Hypothalamus (tissue), 51 donors: ENCODE measurements around the gene TNC.
"Not testable (repeated sequence)": the region's sequence is repeated elsewhere in the genome, so short reads cannot be mapped to it uniquely, and the experiment has no call there.

Experiments
- DNase-seq, 51 donors: peaks; one replicate each; lab custom pipeline; 2025; lab: John Stamatoyannopoulos, UW

TNC gene

DNA sequence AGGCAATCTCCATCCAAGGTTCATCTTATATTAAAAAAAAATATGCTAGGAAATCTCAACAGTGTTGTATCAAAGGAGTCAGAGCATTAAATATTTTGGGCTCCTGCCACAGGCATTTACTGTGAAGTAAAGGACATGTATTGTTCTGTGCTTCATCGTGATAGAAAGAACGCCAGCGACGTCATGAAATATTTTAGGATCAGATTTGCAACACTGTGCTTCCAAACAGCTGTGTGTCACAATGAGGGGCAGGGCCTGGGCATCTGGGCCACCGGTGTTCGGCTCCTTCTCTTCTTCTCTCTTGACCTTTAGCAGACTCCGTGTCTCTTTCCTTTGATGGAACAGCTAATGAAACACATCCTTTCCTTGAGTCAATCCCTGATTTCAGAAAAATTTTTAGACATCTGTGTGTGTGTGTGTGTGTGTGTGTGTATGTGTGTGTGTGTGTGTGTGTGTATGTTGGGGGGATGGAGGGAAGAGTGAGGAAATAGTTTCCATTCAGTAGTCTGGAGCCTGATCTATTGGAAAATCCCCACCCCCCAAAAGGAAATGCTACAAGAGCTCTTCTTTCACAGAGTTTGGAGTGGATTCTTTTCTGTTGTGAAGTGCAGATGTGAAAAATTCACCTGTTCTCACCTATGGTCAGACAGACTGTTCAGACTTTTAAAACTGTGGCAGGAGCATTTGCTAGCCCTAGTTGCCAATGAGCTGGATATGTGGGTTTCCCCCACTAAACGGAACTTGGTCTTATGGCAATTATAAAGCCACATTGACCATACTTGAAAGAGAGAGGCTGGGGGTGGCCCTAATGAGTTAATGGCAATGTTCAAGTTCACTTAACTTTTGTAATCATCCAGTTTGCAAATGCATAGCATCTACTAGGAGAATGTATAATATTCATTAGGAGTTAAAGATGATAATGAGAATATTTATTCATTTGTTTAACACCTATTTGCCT is 18.1 kb upstream of the TNC start:
- no peak for DNase-seq

DNA sequence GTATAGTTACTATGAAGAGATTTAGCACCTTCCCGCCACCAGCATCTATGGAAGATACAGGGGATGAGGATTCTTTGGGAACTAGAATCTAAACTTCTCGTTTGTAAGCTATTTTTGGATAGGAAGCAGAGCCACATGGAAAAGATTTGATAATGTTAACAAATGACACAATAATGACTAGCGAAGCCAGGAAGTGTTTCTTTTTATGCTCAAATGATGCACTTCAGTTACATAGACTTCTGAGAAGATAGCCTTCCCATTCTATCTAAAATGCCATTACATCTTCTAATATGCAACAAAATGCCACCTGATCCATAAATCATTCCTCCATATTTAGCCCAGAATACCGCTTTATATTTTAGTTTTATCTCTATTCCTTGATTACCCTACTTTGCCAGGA is 17.0 kb upstream of the TNC start:
- no peak for DNase-seq

DNA sequence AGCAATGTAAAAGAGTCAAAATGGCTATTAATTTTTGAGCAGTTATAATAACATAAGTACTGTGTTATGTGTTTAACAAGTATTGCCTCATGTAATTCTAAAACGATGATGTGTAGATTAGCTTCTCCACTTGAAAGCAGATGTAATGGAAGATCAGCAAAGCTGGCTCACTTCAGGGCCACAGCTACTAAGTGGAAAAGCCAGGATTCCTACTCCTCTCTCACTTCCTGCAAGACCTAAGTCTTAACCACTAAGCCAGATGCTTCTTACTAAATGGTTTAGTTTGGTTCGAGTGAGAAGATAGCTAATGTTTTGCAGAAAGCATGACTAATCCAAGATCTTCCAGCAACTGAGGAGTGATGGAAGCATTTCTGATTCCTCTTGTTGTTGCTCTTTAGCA is 15.7 kb upstream of the TNC start:
- no peak for DNase-seq

DNA sequence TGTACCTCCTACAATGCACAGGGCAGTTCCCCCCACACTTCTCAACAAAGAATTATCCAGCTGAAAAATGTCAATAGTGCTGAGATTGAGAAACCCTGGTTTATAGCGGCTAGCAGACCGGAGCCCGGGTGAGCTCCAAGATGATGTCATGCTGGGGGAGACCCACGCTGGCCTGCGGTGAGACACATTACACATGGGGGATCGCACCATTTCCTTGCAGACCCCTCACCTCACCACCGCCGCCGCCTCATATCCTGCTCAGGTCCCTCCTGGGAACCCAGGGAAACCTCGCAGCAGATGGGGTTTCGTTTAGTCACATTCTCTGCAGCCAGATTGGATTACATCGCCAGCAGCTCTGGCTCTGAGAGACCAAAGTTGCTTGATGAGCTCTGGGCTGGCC is 14.7 kb upstream of the TNC start:
- no peak for DNase-seq

DNA sequence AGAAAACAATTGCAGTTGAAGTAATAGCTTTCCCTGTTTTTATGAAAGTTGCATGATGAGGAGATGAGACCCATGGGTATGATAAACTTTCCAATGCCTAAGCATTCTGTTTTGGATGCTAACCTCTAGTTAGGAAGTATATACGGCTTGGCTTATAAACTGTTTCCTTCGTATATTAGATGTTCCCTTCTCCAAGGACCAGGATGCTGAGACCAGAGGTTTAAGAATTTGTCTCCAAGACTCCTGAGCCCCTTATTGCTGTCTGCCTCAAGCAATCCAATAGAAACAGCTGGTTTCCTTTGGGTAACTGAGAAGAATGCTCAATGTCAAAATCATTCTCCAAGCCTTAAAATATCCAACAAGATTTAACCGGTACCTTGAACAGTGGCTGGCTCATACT is 12.2 kb upstream of the TNC start:
- no peak for DNase-seq

DNA sequence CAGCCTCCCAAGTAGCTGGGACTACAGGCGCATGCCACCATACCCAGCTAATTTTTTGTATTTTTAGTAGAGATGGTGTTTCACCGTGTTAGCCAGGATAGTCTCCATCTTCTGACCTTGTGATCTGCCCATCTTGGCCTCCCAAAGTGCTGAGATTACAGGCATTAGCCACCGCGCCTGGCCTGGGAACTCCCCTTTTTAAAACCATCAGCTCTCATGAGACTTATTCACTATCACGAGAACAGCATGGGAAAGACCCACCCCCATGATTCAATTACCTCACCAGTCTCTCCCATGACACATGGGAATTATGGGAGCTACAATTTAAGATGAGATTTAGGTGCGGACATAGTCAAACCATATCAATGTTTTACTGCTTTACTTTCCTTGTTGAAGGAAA is 10.8 kb upstream of the TNC start:
- DNase-seq = not testable (repeated sequence)

DNA sequence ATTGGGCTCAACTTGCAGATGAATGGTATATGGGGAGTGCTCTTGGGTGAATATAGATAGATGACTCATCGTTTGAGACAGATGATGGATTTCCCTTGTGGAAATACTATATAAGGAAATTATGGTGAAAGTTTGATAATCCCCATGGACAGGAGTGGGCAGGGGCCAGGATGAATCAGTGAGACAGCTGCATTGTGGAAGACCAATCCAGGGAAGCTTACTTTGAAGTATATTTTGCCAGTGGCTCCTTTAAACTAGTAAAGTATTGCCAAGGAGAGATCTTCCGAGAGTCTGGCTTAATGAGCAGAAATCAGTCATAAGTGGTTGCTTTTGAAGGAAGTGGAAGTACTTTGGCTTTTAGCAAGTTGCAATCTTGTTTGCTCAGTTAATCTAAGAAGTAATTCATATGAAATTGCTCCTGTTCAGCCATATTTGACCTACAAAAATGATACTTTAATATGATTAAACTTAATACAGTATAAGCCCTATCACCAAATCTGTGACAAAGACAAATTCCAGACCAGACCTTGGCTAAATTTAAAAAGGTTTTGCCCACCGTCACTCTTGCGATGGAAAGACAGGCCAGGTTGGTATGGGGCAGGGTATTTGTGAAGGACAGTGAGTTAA is 9.3 kb upstream of the TNC start:
- DNase-seq = no peak

DNA sequence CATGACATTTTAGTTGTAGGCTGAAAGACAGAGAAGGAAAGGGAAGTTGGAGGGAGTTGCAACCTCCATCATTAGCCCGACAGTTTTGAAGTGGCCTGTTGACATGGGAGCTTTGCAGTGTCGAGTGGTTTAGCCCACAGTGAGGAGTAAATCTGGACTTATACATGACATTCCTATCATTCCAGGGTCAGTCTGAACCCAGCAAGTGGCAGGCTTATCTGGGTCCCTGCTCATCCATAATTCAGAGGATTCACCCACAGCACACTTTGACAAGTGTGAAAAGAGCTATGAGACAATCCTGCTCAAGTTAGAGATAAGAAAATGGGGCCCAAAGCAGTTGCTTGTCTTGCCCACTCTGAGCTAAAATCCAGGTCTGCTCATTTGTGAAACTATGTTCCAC is 8.4 kb upstream of the TNC start:
- DNase-seq = no peak

DNA sequence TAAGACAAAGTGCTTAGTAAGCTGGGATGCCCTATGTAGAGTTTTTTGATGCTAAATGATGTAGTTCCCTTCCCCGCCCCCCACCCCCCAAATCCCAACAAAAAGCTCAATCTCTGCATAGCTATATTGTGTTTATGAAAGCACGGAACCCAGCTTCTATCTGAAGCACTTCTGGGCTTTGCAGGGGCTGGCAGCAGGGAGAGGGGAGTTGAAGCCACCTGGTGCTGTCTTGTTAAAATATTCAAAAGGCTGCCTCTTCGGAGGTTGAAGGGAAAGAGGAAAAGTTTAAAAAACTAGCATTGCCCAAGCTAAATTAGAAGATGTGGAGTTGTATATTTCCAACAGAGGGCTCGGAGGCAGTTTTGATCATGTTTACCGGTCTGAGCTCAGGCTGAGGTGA is 5.0 kb upstream of the TNC start:
- DNase-seq = no peak

DNA sequence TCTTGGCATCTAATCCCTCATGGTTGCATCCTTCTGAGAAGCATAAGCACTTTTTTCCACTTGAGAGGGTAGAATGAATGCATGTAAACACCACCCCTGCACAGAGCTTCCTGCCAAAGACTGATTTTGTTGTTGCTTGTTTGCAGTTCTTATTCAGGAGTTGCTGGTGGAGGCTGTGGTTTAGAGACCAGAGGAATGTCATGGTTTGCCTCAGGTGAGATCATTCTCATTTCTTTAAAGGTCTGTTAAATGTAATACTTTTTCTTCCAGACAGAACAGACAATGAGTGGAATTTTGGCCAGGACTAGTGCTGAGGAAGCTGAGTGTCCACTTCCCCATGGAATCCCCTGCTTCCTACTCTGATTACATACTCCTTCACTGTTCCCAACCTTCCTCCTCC is 3.2 kb upstream of the TNC start:
- no peak for DNase-seq

DNA sequence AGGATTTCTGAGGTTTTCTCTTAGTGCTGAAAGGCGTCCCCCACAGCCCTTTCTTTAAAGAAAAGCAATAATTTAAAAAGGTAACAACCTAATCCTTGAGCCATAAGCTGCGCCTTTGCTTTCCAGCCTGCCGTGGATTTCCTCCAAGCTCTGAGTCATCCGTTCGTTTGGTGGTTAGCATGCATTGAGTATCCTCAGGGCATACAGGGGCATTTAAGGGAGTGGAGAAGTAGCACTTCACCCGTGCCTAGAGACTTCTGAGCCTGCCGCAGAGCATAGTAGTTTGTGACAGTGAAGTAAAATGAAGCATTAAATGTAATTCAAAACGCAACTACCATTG is 892 bp upstream of the TNC start:
- DNase-seq = peak in 23 of 51 donors; percentile 2 to 68 (median 26)

DNA sequence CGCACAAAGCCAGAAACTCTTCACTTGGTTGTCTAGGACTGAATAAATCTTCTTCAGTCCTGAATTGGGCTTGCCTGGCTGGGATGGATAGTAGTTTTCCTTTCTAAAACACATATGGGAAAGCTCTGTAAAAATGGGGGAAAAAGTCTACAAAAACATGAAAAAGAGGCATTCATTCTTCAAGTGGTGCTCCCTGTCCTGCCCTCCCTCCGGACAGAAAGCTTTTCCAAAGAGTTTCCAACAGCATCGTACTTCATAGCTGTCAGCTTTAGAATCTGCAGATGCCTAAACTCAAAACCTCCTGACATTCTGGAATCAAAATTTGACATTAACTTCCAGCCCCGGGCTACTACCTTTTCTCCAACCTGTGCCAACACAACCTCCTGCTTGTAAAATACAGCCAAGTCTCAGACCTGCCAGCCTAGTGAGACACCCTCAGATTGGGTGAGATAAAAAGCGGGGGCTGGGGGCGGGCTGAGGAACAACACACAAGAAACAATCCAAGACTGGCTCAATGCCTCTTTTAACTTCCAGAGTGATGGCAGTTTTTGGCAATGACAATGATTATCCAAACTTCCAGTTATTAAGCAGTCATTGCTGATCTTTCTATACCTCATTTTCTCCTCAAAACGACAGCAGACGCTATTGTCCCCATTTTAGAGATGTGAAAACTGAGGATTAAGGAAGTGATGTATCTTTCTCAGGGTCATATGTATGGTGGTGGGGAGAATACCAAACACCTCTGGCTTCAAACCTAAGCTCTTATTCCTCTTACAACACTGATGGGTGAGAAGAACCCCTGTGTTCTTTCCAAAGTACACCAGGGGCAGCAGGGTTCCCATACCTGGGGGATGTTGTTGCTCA is 1.3 kb downstream of the TNC start:
- DNase-seq = no peak

DNA sequence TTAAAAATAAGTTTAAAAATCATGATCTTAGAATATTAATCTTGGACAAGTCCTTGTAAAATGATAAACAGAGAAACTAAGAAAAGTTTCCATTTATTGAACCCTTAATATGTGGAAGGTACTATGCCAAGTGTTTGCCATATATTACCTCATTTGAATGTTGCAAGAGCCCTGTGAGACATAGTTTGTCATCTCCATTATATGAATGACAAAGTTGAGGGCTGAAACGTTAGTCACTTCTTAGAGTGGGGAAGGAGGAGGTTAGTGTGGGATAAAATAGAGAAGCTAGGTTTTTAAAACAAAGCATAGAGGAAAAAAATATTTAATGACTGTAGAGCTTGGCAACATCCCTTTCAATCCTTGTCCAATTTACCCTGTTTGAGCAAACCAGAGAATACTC is 2.0 kb downstream of the TNC start:
- DNase-seq = no peak

DNA sequence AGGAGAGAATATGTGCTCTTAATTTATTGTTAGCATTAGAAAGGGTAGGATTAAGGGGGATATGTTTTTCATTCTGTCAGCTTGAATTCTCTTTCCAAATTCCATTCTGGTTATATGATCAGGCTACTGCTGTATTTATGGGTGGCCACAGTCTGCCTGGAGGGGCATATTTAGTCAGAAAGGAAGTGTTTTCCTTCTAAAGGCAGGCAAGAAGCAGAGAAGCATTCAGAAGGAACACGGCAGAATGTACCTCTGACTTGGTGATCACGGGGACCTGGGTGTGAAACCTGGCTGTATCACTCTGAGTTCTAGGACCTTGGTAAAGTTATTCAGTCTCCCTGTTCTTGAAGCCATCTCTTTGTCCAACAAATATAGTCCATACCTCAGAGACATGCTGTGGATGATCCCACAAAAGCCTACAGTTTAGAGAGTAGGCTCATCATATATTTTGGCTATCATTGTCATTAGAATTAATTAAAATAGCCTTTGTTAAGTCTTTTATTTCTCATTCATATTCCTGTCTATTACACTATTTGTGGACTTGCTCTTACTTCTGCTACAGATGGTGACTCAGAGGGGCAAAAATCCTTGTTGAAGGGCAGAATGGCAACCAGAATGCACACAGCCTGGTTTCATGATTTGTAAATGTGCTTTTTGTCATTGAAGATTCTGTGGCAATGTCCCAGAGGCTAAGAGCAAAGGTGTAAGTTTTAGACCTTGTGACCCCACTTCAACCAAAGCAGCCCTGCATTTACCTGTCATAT is 2.7 kb downstream of the TNC start:
- DNase-seq = no peak

DNA sequence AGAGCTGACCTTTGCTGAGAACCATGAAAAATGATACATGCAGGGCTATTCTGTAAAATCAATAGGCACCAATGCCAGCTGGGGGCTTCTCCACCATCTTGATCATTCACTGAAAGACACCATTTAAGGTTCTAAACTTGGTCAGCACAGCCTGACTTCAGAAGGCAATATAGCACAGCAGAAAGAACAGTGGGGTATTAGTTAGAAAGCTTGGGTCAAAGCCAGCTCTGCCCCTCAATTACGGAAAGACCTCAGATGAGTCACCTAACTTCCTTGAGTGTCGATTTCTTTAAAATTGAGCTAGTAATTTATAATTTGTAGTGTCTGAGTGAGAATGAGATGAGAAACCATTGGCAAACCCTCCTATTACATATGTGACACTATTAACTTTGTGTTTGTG is 3.4 kb downstream of the TNC start:
- DNase-seq = no peak

DNA sequence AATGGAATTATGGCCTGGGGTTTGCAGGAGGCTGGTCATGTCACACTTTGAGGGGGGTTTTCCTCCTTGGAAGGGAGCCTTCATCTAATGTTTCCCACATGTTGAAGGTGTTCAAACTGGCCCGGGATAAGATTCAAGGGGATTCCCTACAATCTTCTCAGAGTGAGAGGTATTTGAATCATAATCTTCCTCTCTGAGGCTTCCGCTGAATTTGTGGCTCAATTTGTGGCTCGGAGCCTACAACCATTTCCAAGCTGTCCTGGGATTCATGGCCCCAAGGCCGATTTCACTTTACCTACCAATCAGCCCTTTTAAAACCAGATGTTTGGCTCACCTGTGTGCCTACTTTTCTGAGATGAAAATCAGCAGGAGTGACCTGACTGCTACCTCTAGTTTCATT is 3.9 kb downstream of the TNC start:
- DNase-seq = no peak

DNA sequence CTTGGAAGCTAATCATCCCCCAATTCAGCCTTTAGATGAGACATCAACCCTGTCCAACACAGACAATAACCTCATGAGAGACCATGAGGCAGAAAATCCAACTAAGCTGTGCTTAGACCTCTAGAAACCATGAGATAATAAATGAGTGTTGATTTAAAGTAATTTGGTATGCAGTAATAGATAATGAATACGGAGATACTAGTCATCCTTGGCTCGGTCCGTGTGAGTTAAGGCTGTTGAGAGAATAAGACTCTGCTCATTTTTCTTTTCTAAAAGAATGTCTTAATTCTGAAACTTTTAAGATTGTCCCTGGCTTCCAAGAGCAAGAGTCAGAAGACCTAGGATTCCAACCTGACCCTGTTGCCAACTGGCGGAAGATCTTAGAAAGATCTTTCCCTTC is 6.1 kb downstream of the TNC start:
- no peak for DNase-seq

DNA sequence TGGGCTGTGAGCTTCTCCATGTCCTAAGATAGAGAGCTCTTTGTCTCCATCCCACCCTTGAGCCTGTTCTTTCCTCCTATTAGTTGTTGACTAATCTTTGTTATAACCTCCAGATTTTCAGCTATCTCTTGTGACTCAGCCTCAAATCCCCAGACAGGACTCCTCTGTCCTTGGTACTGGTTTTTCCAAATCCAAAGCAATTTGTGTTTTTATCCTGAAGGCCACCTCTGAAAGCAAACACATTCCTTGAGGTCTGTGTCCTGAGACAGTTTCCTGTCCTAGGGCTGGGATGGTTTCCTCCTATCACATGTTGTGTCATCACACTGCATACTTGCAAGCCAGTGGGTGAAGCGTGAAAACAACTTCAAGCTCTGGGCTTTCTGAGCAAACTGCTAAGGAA is 8.5 kb downstream of the TNC start:
- DNase-seq = no peak

DNA sequence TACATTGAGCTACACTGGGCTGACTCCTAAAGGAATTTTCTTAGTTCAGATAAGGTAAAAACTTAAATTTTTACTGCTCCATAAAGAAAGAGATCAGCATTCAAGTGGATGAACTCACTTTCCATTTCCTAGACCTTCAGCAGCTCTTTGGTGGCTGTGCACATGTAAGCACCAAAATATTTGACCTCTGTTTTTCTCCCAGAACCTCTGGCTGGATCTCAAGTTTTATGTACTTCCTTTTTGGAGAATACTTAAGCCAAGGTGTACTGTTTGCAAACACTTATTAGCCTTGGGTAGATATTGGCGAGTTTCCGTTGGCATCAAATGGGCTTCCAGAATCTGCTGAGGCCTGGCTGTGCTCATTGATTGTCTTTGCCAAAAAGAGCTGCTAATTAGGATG is 10.3 kb downstream of the TNC start:
- no peak for DNase-seq

DNA sequence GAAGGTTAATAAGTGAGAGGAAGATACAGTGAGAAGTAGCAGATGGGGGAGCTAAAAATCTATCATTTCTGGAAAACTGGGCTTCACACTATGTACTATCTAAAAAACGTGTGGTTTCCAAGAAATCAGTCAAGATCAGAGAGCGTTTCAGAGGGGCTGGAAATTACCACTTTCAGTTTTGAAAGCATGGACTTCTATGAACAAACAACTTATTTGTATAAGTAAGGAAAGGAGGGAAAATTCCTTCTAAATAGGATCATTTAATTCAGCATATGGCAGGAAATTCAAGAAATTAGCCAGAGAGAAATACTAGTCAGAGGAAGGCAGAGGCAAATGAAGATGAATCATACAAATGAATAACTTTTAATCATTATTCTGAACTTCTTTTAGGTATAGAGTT is 11.3 kb downstream of the TNC start:
- DNase-seq = no peak

DNA sequence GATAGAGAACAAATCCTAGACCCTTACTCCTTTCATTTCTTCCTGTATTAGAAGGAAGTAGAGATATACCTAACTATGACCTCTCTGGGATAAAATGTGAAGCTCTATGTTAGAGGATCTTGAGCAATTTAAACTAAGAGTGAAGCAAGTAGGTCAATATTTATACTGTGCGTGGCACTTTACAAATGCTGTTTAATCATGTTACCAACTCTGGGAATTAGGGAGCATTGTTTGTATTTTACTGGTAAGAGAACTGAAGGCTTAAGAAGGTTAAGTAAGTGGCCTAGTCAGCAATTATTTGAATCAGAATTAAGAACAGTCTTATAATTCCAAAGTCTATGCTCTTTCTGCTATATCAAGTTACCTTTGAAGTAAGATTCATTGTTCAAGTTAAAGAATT is 12.0 kb downstream of the TNC start:
- no peak for DNase-seq
